Uterus (tissue), 2 donors: ENCODE measurements around the gene NUMA1.

Experiments
- CTCF ChIP-seq, 4 experiments: fragments of 200-600 bp in 2 of 4; fragments of 450-650 bp in 2 of 4; sonication (generic) in 2 of 4; IDR thresholded peaks; one replicate each; pipeline ENCODE4 v1.5.1; 2016 to 2019; ENCODE audit warnings: antibody characterized with exemption in 4 of 4, mild to moderate bottlenecking in 2 of 4, moderate library complexity in 1 of 4
- POLR2A ChIP-seq, 2 donors: fragments of 450-650 bp; IDR thresholded peaks; one replicate each; pipeline ENCODE4 v1.6.1; 2016; ENCODE audit warnings: antibody characterized with exemption in 2 of 2, mild to moderate bottlenecking in 1 of 2, moderate library complexity in 1 of 2

GRCh38 chr11:72075756-72076155 is 4.6 kb downstream of the NUMA1 start:
- TF ChIP-seq CTCF (IDR thresholded peaks at IDR 0.05), result no peak
- no peak for TF ChIP-seq POLR2A (IDR thresholded peaks at IDR 0.05)
